Kidney tubule cell (primary cell): ENCODE results near the gene COIL.
"Not testable (repeated sequence)": the region's sequence is repeated elsewhere in the genome, so short reads cannot be mapped to it uniquely, and the experiment has no call there.

Experiments
- DNase-seq: peaks from one replicate; pipeline ENCODE4 v3.0.0-alpha.2; 2018; ENCODE audit warnings: low spot score

Gene COIL, protein sequence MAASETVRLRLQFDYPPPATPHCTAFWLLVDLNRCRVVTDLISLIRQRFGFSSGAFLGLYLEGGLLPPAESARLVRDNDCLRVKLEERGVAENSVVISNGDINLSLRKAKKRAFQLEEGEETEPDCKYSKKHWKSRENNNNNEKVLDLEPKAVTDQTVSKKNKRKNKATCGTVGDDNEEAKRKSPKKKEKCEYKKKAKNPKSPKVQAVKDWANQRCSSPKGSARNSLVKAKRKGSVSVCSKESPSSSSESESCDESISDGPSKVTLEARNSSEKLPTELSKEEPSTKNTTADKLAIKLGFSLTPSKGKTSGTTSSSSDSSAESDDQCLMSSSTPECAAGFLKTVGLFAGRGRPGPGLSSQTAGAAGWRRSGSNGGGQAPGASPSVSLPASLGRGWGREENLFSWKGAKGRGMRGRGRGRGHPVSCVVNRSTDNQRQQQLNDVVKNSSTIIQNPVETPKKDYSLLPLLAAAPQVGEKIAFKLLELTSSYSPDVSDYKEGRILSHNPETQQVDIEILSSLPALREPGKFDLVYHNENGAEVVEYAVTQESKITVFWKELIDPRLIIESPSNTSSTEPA

DNA sequence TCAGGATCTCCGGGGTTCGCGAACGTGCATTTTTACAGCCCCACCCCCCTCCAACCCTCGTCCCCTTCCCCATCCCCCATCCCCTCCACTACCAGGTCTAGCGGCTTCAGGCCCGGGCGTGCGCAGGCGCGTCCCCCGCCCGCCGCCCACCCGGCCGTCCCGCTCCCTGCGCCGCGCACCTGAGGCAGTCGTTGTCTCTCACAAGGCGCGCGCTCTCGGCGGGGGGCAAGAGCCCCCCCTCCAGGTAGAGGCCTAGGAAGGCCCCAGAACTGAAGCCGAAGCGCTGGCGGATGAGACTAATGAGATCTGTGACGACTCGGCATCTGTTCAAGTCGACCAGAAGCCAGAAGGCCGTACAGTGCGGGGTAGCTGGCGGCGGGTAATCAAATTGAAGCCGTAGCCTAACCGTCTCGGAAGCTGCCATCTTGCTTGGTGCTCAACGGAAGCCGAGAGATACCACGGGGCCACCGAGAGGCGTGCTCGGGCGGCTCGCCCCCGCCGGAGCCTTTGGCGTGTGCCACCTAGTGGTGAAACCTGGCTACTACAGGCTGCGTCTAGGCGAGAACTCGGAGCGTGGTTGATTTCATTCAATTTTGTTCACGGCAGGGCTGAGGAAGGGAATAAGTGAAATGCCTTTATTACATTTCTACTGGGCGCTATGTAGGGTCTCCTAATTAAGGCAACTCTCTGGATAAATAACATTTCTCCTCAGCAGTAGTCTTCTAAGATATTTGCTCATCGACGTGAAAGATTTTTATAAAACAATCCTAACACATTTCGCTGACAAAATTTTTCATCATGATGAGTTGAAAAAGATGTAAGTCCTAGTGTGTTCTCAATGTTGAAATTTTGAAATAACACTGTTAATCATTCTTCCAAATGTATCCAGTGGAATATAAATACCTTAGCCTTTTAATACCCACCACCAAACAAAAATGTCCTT lies at the start of gene COIL:
Gene COIL (minus strand): TSS at position 455 of the 943 bp plus-strand sequence. CDS start 31 bp downstream, at position 424.
- DNase-seq, result peak; percentile 91

DNA sequence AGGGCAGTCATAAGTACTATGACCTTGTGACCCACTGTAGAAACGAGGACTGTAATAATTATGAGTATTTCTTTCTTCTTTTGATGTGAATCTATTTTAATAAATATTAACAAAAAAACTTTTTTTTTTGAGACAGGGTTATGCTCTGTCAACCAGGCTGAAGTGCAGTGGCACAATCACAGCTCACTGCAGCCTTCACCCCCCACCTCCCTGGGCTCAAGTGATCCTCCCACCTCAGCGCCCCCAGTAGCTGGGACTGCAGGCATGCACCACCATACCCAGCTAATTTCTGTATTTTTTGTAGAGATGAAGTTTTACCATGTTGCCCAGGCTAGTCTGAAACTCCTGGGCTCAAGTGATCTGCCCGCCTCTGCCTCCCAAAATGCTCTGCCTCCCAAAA lies 49.6 kb upstream of the COIL start:
- no peak for DNase-seq

DNA sequence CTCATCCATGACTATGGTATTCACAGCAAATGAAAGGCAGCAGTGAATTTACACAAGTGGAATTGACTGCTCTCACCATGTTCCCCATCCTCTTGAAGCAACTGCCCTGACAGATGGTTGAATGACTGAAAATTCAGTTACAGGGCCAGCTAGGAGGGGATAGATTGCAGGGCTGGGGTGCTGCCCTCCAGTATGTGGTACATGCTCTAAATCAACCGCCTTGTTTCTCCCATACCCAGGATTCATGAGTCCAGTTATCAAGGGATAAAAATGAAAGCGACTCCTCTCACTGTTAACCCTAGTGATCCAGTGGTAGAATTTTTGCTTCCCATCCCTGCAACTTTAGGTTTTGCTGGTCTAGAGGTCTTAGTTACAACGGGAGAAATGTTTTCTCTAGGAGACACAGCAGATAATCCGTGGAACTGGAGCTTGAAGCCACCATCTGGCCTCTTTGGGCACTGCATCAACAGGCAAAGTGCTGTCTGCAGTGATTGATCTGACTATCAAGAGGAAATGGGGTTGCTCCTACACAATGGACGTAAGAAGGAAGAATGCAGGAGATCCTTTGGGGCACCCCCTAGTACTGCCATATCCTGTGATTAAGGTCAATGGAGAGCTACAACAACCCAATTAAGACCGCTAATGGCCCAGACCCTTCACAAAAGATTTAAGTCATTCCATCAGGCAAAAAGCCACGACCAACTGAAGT lies 49.0 kb upstream of the COIL start:
- DNase-seq, result peak; percentile 55

DNA sequence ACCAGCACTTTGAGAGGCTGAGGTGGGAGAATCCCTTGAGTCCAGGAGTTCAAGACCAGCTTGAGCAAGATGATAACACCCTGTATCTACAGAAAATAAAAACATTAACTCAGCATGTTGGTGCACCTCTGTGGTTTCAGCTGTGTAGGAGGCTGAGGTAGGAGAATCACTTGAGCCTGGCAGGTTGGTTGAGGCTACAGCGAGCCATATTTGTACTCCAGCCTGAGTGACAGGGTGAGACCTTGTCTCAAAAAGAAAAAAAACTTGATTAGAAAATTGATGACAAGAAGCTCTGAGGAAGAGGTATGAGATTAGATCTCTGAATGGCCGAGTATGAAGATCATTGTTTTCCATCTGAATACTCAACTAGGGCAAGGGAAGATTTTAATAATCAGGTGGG lies 48.1 kb upstream of the COIL start:
- no peak for DNase-seq

DNA sequence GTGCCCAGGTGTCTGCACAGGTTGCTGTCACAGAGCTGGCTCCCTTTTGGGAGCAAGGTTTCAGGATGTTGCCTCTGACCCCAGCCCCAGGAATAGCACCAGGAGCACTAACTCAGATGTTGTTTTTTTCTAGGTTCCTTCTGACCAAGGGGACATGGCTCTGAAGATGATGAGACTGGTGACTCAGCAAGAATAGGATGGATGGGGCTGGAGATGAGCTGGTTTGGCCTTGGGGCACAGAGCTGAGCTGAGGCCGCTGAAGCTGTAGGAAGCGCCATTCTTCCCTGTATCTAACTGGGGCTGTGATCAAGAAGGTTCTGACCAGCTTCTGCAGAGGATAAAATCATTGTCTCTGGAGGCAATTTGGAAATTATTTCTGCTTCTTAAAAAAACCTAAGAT lies 45.2 kb upstream of the COIL start:
- DNase-seq, result no peak

DNA sequence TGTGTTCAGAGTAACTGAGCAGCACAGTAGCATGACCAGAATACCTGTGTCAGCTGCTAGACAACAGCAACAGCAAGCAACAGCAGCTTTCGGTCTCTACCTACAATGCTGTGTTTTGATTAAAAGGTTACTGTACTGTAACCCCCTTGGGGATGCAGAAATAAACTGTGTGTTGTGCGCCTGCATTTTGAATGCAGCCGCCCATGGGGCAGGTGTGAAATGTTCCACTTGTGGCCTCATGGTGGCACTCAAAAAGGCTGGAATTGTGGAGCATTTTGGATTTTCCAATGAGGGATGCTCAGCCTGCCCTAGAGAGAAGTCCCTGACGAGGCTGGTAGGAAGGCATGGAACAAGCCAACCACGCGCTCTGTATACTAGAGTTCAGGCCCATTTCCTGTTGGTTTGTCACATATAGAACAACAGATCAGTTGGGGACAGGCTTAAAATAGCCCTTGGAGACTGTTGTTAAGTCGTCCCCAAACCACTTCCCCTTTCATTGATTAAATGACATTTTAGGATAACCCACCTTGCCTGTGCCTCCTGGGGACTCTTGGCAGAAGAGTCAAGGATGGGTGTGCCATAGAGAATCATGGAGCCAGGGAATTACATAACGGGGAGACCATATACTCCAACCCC lies 44.2 kb upstream of the COIL start:
- no peak for DNase-seq

DNA sequence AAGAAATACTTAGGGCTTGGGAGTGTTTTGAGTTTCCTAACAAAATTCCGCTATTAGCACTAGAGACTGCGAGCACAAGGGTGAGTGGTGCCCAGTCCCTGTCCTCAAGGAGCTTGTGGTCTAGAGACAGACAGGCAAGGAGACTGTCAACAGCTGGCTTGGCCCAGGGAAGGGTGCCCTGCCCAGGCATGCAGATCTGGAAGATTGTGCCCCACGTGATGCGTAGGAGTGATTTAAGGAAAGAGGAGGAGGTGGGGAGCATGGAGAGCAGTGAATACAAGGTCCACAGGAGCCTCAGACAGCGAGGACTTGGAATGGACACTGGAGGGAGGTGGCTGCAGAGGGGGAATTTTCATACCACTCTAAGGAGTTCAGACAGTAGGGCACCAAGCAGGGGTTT lies 42.1 kb upstream of the COIL start:
- DNase-seq, result no peak

DNA sequence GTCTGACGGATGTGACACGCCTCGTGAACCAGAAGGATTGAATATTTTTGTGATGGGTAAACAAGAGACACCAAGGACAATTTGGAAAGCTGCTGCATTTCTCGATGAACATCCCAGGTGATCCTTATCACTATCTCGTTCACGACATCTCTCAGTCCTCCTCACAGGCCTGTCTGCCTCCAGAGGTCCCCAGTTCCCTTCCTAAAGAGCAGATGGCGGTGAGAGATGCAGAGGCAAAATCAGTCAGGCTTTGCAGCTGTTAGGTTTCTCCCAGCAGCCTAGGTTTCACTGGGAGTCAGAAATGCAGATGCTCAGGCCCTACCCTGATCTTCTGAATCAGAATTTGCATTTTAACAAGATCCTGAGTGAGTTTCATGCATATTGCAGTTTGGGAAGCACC lies 40.7 kb upstream of the COIL start:
- no peak for DNase-seq

DNA sequence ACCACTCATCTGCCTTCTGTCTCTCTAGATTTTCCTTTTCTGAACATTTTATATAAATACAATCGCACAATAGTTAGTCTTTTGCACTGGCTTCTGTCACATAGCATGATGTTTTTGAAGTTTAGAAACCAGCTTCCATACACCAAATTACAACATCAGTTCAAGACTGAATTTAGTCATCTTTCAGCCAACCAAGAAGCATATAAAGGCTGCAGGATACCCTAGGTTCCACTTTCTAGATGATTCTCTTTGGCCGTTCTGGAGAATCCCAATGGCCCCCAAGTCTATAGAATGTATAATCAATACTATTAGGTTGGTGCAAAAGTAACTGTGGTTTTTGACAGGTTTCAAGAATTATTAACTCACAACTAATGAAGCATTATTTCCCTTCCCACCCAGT lies 36.5 kb upstream of the COIL start:
- no peak for DNase-seq

DNA sequence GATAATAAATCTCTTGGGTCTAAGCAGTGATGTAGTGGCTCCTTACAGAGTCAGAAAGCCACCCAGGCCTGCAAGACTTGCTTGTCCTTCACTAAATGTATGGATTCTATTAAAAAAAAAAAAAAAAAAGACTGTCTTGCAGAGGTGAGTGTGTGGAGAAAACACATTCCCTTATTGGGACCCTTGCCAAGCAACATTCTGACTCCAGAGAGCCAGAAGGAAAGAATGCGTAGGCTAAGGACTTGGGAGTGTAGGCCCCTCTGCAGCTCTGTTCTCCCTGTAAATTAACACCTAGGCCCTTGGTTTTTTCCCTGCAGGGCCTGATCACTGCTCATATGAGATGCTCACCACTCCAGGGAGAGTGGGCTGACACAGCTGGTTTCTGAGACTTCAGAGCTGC lies 34.9 kb upstream of the COIL start:
- DNase-seq, result no peak

DNA sequence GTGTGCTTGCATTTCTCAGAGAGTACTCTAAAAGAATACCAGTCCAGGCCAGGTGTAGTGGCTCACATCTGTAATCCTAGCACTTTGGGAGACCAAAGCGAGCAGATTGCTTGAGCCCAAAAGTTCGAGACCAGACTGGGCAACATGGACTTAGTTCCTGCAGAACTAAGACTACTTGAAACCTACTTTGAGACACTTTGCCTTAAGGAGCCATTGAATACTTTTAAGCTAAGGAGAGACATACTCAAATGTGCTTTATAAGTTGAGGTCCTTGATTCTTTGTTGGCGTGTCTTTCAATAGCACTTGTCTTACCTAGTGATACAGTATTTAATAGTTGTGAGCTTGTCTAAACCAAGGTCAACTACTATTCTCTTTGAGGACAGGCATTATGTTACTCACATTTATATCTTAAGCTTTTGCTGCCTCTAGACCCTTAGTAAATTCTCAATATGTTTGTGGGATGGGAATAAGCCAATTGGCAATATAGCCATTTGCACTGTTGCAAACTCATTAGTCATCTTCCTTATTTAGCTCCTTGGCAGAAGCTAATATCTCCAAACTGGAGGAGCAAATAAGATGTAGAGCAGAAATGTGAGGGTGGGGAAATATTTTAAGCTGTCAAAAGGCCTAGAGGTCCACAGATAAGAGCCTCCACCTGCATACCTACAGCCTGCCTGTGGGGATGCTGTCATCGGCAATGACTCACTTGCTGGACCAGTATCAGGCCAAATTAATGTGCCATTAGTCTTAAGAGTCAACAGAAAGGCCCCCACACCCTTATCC lies 33.4 kb upstream of the COIL start:
- peak; percentile 20 for DNase-seq

DNA sequence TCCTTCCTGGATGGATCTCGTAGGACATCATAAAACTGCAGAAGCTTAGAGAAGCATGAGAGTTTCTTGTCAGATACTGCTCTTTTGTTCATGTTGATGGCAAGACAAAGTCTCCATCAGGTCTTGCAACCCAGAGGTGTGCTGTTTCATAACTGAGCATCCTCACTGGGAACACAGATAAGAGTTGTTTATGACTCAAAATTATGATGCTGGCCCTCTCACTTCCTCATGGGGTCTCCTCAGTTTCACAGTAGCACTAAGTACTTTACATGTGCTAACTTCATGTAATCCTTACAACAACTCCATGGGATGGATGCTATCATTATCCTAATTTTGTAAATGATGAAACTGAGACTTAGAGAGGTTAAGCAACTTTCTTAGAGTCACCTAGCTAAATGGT lies 31.5 kb upstream of the COIL start:
- DNase-seq, result no peak

DNA sequence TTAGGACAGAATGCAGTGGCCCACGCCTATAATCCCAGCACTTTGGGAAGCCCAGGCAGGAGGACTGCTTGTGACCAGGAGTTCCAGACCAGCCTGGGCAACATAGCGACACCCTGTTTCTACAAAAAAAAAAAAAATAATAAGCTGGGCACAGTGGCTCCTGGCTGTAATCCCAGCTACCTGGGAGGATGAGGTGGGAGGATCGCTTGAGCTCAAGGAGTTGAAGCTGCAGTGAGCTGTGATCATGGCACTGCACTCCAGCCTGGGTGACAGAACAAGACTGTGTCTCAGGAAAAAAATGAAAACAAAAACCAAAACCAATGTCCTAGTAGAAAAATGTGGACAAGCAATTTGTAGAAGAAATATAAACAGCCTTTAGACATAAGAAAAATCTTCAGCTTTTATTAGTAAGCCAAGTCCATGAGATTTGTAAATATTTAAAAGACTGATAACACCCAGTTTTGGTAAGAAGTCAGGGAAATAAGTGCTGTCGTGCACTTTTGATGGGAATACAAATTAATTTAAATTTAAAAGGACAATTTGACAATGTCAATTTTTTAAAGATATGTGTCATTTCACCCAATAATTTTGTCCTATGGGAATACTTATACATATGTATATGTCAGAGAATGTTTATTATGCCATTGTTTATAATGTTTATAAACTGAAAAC lies 28.2 kb upstream of the COIL start:
- no peak for DNase-seq

DNA sequence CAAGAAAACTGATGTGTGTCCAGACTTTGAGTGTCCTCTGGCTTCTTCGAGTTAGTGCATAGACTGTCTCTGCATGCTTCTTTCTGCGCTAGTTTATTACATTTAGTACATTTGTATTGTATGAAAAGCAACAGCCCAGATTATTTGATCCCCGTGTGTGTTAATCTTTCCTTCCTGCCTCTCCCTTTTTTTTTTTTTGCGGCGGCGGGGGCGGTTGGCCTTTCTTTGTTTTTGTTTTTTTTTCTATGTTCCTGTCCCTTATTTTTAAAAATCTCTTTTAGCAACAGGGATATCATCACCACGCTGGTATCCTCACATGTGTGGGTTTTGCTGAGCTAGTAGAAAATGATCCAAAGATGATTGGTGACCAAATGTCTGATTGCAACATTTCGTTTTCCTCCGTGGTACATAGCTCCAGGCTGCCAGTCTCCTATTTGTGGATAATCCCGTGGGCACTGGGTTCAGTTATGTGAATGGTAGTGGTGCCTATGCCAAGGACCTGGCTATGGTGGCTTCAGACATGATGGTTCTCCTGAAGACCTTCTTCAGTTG lies 26.5 kb upstream of the COIL start:
- DNase-seq, result no peak

DNA sequence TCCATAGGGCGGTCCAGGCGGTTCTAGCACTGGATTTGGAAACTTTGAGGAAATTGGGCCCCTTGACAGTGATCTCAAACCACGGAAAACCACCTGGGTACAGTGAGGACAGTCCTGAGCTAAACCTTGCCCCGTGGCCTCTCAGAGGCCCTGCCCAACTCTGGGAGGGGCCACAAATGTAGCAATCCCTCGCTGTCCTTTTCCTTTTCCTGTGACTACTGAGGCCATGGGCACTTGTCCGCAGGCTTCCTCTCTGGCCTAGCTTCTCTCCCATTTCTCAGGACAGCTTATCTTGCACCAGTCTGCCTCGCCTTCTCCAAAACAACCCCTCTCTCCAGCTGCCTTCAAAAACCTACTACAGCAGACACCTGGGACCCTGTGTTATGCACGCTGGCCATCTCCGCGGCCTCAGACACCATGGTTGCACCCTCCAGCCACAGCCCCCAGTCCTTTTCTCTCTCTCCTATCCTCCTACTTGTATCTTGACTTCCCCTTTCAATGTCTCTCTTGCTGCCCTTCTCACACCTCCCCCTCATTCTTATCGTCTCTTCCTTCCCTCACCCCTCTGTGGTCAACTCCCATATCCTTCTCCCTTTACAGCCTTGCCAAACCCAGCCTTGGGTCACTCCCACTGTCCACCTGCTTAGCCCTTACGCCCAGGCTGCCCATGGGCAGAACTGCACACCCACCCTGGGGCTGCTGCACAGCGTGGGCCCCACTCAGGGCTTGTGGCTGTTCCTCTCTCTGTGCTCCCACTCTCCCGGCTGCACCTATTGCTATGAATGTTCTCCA lies 24.7 kb upstream of the COIL start:
- DNase-seq, result no peak

DNA sequence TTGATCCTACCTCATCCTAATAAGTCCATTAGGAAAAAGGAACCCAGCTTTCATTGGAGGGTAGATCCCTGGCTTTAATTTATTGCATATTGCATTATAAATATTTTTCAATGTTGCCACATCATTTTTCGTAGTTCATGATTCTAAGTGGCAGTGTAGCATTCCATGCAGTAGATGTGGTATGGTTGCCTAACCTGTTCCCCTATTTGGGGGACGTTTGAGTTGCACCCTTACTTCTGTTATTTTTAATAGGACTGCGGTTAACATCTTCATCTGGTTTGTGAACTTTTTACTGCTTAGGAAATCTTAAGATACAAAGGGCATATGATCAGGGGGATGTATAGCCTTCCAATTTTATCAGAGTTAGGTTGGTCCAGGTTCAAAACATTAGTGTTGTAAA lies 22.5 kb upstream of the COIL start:
- no peak for DNase-seq

DNA sequence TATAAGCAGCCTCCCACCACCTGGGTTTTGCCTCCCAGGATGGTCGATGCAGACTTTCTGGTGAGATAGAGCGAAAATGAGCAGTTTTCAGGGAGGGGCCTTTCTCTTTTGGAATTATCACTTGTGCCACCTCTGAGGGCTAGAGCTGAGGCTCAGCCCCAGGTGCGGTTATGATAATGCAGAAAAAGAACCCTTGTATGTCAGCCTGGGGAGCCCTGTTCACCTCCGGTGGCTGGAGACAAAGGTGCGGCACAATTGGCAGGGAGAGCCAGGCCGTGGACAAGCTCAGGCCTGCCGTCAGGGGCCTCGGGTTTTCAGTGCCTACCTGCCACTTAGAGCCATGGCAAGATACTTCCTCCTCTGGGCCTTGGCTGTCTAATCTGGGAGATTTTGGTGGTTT lies 21.5 kb upstream of the COIL start:
- DNase-seq, result no peak

DNA sequence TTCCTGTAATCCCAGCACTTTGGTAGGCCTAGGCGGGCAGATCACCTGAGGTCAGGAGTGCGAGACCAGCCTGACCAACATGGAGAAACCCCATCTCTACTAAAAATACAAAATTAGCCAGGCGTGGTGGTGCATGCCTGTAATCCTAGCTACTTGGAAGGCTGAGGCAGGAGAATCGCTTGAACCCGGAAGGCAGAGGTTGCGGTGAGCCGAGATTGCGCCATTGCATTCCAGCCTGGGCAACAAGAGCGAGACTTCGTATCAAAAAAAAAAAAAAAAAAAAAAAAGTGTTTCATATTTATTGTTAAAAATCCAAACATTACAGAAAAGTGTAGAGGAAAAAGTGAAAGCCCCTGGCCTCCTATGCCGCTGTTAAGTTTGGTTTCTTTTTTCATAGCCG lies 19.7 kb upstream of the COIL start:
- not testable (repeated sequence) for DNase-seq

DNA sequence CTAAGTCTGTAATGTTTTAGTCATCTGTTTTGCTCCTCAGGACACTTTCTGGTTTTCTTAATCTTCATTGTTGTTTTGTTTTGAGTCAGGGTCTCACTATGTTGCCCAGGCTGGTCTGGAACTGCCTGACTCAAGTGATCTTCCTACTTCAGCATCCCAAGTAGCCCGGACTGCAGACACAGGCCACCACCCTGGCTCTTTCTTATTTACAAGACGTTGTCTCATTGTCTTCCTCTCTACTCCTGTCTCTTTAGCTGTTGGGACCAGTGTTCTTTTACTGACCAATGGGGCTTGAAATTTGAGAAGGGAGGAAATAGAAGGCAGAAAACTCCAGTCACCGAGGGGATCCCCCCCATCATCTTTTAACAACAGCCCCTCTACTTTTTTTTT lies 18.2 kb upstream of the COIL start:
- DNase-seq, result no peak
